ENCODE results near the gene TRIM2.

TRIM2 gene

GRCh38 chr4:153383131-153383530 is 178.9 kb downstream of the TRIM2 start:
- Histone ChIP-seq H3K9ac (ENCODE audit: low read depth, low read length) (no peak overlapping the region), H3K36me3 (ENCODE audit: control insufficient read depth, insufficient read depth, low read length) (no peaks in the 10 kb centered on the region), H3K4me1 (ENCODE audit: control insufficient read depth, insufficient read depth, low read length) (no peaks in the 10 kb centered on the region), H3K4me3 (ENCODE audit: low read depth, low read length) (no peak overlapping the region), H3K27me3 (ENCODE audit: control insufficient read depth, insufficient read depth, low read length) (no peaks in the 10 kb centered on the region), H3K9me3 (ENCODE audit: control insufficient read depth, insufficient read depth, low read length) (no peaks in the 10 kb centered on the region)

DNA sequence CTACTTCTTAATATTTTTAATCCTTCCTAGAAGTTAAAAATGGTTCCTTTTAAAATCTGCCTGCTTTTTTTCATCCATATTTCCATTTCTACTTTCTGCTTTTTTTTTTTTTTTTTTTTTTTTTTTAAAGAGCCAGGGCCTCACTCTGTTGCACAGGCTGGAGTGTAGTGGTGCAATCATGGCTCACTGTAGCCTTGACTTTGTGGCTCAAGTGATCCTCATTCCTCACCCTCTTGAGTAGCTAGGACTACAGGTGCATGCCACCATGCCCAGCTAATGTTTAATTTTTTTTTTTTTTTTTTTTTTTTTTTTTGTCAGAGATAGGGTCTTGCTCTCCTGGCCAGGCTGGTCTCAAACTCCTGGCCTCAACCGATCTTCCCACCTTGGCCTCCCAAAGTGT is 179.9 kb downstream of the TRIM2 start:
- H3K4me3 ChIP-seq (ENCODE audit: low read depth, low read length), result no peak overlapping the region
- H3K9ac ChIP-seq (ENCODE audit: low read depth, low read length), result no peak overlapping the region
- H3K27me3 ChIP-seq (ENCODE audit: control insufficient read depth, insufficient read depth, low read length), result no peaks in the 10 kb centered on the region
- H3K36me3 ChIP-seq (ENCODE audit: control insufficient read depth, insufficient read depth, low read length), result no peaks in the 10 kb centered on the region
- H3K9me3 ChIP-seq (ENCODE audit: control insufficient read depth, insufficient read depth, low read length), result no peaks in the 10 kb centered on the region
- H3K4me1 ChIP-seq (ENCODE audit: control insufficient read depth, insufficient read depth, low read length), result no peaks in the 10 kb centered on the region

DNA sequence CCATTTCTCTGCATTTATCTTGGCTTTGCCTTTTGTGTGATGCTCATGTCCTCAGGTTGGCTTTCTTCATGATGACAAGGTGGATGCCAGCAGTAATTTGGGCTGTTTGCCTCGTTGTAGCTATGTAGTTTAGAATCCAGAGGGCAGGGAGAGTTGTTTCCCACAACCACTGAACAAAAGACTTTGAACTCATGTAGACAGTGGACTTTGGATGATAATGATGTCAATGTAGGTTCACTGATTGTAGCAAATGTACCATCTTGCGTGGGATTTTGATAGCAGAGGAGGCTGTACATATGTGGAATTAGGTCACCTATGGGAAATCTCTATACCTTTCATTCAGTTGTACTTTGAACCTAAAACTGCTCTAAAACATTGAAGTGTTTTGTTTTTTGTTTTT is 181.5 kb downstream of the TRIM2 start:
- Histone ChIP-seq H3K36me3 (ENCODE audit: control insufficient read depth, insufficient read depth, low read length) (no peaks in the 10 kb centered on the region), H3K4me3 (ENCODE audit: low read depth, low read length) (no peak overlapping the region), H3K4me1 (ENCODE audit: control insufficient read depth, insufficient read depth, low read length) (no peaks in the 10 kb centered on the region), H3K27me3 (ENCODE audit: control insufficient read depth, insufficient read depth, low read length) (no peaks in the 10 kb centered on the region), H3K9me3 (ENCODE audit: control insufficient read depth, insufficient read depth, low read length) (no peaks in the 10 kb centered on the region), H3K9ac (ENCODE audit: low read depth, low read length) (no peak overlapping the region)

- Histone ChIP-seq H3K9ac (ENCODE audit: low read depth, low read length) (no peak overlapping the region), H3K4me1 (ENCODE audit: control insufficient read depth, insufficient read depth, low read length) (no peaks in the 10 kb centered on the region), H3K36me3 (ENCODE audit: control insufficient read depth, insufficient read depth, low read length) (no peaks in the 10 kb centered on the region), H3K9me3 (ENCODE audit: control insufficient read depth, insufficient read depth, low read length) (no peaks in the 10 kb centered on the region), H3K4me3 (ENCODE audit: low read depth, low read length) (no peak overlapping the region), H3K27me3 (ENCODE audit: control insufficient read depth, insufficient read depth, low read length) (no peaks in the 10 kb centered on the region)
Measured at GRCh38 chr4:153387981-153388380, 183.7 kb downstream of the TRIM2 start.
